ENCODE results near the gene USP54. TPM values are rescaled to one million over a fixed set of nuclear protein-coding genes. Genes with fewer than 3 reads are reported as not detected.

USP54 gene
- total and polyA plus RNA-seq, 9 of the 15 experiments (the other 6 are each of a cell fraction or from before 2014, with no cell fraction given) = 3.8 to 40.1 (median 16.9) TPM

DNA sequence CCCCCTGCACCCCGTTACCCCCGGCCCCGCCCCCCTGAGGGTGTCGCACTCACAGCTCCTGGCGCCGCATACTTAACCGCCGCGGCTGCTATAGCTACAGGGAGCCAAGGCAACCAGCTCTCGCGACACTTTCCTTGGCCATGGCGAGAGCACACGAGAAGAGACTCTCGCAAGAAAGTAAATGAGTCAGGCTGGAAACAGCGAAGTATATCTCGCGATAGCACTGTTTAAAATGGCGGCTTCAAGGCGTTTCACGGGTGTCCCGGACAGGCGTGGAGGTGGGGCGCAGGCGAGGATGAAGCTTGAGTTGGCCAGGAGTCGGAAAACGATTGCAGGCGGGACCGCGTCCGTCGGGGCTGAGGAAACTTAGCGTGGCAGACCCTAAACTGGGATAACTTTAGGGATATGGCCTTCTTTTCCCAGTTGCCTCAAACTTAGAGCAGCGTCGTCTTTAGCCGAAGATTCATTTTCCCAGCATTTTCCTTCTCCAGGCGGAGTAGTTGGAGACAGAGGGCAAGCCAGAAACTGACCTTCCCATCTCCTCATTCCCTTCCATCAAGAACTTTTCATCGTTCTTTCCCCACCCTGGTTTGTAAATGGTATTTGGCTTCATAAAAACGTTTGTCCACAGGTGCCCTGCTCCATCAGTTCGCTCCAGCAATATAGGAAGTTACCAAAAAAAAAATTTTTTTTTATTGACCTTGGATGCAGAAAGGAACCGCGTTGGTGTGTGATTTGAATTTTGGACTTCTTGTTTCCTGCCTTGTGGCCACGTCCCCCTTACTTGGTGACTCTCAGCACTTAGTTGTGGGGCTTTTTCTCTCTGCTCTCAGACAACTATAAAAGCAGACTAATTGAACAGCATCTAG lies 35.0 kb upstream of the USP54 start (continued):
- TF ChIP-seq, protein P1, sequence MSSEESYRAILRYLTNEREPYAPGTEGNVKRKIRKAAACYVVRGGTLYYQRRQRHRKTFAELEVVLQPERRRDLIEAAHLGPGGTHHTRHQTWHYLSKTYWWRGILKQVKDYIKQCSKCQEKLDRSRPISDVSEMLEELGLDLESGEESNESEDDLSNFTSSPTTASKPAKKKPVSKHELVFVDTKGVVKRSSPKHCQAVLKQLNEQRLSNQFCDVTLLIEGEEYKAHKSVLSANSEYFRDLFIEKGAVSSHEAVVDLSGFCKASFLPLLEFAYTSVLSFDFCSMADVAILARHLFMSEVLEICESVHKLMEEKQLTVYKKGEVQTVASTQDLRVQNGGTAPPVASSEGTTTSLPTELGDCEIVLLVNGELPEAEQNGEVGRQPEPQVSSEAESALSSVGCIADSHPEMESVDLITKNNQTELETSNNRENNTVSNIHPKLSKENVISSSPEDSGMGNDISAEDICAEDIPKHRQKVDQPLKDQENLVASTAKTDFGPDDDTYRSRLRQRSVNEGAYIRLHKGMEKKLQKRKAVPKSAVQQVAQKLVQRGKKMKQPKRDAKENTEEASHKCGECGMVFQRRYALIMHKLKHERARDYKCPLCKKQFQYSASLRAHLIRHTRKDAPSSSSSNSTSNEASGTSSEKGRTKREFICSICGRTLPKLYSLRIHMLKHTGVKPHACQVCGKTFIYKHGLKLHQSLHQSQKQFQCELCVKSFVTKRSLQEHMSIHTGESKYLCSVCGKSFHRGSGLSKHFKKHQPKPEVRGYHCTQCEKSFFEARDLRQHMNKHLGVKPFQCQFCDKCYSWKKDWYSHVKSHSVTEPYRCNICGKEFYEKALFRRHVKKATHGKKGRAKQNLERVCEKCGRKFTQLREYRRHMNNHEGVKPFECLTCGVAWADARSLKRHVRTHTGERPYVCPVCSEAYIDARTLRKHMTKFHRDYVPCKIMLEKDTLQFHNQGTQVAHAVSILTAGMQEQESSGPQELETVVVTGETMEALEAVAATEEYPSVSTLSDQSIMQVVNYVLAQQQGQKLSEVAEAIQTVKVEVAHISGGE (CRISPR knock-in tag; IDR thresholded peaks at IDR 0.05) = peak in 1 of 3 experiments; percentile 71; a peak in 2 of 6 replicates
- TF ChIP-seq, protein P2, sequence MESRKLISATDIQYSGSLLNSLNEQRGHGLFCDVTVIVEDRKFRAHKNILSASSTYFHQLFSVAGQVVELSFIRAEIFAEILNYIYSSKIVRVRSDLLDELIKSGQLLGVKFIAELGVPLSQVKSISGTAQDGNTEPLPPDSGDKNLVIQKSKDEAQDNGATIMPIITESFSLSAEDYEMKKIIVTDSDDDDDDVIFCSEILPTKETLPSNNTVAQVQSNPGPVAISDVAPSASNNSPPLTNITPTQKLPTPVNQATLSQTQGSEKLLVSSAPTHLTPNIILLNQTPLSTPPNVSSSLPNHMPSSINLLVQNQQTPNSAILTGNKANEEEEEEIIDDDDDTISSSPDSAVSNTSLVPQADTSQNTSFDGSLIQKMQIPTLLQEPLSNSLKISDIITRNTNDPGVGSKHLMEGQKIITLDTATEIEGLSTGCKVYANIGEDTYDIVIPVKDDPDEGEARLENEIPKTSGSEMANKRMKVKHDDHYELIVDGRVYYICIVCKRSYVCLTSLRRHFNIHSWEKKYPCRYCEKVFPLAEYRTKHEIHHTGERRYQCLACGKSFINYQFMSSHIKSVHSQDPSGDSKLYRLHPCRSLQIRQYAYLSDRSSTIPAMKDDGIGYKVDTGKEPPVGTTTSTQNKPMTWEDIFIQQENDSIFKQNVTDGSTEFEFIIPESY (CRISPR knock-in tag; IDR thresholded peaks at IDR 0.05) = no peak
- TF ChIP-seq SMAD4 (CRISPR knock-in tag; conservative IDR thresholded peaks at IDR 0.05) (peak; percentile 41), BMI1 (IDR thresholded peaks at IDR 0.05; ENCODE audit: low read length) (peak; percentile 100), WHSC1 (IDR thresholded peaks at IDR 0.05; ENCODE audit: low read length) (no peak), RFX1 (IDR thresholded peaks at IDR 0.05) (peak; percentile 99), RB1 (IDR thresholded peaks at IDR 0.05; ENCODE audit: low read depth) (peak; percentile 30; the same call in 1 of the 2 replicates), SRSF7 (optimal IDR thresholded peaks at IDR 0.05; ENCODE audit: low read depth, low read length) (no peak), GTF2F1 (IDR thresholded peaks at IDR 0.05; ENCODE audit: low read depth, low read length) (peak; percentile 81; the same call in 1 of the 2 replicates), SAFB (IDR thresholded peaks at IDR 0.05; ENCODE audit: borderline replicate concordance, low read depth, low read length) (peak; percentile 99), BRD4 (IDR thresholded peaks at IDR 0.05) (peak; percentile 96)
- TF ChIP-seq, protein P3, sequence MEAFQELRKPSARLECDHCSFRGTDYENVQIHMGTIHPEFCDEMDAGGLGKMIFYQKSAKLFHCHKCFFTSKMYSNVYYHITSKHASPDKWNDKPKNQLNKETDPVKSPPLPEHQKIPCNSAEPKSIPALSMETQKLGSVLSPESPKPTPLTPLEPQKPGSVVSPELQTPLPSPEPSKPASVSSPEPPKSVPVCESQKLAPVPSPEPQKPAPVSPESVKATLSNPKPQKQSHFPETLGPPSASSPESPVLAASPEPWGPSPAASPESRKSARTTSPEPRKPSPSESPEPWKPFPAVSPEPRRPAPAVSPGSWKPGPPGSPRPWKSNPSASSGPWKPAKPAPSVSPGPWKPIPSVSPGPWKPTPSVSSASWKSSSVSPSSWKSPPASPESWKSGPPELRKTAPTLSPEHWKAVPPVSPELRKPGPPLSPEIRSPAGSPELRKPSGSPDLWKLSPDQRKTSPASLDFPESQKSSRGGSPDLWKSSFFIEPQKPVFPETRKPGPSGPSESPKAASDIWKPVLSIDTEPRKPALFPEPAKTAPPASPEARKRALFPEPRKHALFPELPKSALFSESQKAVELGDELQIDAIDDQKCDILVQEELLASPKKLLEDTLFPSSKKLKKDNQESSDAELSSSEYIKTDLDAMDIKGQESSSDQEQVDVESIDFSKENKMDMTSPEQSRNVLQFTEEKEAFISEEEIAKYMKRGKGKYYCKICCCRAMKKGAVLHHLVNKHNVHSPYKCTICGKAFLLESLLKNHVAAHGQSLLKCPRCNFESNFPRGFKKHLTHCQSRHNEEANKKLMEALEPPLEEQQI (IDR thresholded peaks at IDR 0.05) = no peak
- TF ChIP-seq, protein P4, sequence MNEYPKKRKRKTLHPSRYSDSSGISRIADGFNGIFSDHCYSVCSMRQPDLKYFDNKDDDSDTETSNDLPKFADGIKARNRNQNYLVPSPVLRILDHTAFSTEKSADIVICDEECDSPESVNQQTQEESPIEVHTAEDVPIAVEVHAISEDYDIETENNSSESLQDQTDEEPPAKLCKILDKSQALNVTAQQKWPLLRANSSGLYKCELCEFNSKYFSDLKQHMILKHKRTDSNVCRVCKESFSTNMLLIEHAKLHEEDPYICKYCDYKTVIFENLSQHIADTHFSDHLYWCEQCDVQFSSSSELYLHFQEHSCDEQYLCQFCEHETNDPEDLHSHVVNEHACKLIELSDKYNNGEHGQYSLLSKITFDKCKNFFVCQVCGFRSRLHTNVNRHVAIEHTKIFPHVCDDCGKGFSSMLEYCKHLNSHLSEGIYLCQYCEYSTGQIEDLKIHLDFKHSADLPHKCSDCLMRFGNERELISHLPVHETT (CRISPR knock-in tag; conservative IDR thresholded peaks at IDR 0.05 in 1 of 2, IDR thresholded peaks at IDR 0.05 in 1 of 2) = 0 out of 4 replicates have a peak, but pooled peaks of 1 of the 2 experiments have one; percentile 51
- TF ChIP-seq, protein P5, sequence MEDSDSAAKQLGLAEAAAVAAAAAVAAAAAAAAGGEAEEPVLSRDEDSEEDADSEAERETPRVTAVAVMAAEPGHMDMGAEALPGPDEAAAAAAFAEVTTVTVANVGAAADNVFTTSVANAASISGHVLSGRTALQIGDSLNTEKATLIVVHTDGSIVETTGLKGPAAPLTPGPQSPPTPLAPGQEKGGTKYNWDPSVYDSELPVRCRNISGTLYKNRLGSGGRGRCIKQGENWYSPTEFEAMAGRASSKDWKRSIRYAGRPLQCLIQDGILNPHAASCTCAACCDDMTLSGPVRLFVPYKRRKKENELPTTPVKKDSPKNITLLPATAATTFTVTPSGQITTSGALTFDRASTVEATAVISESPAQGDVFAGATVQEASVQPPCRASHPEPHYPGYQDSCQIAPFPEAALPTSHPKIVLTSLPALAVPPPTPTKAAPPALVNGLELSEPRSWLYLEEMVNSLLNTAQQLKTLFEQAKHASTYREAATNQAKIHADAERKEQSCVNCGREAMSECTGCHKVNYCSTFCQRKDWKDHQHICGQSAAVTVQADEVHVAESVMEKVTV (CRISPR knock-in tag; IDR thresholded peaks at IDR 0.05) = peak; percentile 31; the same call in 1 of the 2 replicates

All from K562 (cell line).